GM19395 (cell line): ENCODE measurements around the gene PTPN7.
"Not testable (repeated sequence)": the region's sequence is repeated elsewhere in the genome, so short reads cannot be mapped to it uniquely, and the experiment has no call there.

ENCODE experiments used
- ATAC-seq: cut with Tn5 transposase; IDR thresholded peaks from one replicate; pipeline ENCODE4 v1.9.1; 2021; ENCODE audit warnings: mild to moderate bottlenecking, moderate library complexity; ENCODE audit not compliant: unreplicated experiment

PTPN7 gene

DNA sequence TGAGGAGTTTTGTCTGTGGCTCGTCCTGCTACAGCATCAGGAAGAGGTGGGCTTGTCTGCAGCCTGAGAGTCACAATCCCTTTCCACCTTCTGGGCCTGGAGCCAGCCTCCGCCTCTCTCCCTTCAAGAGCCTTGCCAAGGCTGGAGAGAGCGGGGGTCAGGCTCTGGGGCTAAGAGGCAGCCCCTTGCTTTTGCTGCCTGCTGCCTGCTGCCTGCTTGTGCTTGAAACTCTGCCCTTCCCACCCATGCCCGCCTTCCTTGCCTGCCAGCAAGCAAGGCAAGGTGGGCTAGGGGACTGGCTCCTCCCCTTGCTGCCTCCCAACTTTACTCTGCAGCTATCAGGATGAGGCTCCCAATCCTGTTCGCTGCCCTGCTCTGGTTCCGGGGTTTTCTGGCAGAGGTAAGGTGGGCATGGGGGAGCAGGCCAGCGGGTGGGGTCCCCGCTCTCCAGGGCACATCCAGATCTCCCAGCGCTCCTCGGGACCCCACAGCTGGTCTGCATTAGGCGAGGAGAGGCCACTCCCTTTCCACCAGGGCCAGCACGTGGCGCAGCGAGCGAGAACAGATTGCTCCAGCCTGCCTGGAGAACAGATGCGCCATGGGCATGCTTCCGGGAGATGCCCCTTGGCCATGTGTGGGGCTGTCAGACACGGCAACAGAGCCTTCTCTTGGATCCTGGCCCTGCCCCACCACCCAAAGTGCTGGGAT lies 7.5 kb upstream of the PTPN7 start:
- ATAC-seq: no peak

GRCh38 chr1:202167054-202167453 lies 6.7 kb upstream of the PTPN7 start:
- ATAC-seq: not testable (repeated sequence)

GRCh38 chr1:202165942-202166843 lies 5.8 kb upstream of the PTPN7 start:
- no peak for ATAC-seq

GRCh38 chr1:202165267-202165941 lies 5.0 kb upstream of the PTPN7 start:
- ATAC-seq: no peak

DNA sequence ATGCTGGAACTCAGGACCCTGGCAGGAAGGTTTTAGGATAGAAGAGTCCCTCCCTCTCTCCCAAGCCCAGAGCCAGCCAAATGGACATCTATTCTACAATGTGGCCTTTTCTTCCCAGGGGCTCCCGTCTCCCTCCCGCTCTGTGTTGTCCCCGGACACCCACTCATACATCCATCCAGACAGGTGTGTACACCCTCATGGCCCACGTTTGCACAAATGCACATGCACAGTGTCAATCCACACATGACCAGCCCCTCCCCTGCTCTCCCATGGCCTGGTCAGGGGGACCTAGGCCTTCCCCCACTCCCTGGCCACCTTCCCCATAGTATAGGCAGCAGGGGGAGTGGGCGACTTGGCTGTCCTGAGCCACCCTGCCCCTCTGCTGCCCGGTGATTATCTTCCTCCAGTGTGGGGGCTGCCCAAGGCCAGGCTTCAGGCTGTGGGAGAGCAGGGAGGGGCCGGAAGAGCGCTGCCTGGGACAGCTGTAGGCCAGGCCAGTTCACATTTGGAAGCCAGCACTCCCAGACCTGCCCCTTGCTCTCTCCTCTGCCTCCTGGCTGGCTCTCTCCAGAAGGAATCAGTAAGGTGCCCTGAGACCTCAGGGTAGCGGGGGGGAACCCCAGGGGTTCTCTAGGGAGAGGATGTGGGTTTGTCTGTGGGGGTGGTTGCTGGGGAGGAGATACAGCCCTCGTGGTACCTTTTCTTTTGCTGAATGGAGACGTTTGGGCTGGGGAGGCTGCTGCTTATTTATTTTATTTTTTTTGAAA lies 4.1 kb upstream of the PTPN7 start:
- ATAC-seq: peak; percentile 49

GRCh38 chr1:202163281-202164270 lies 3.2 kb upstream of the PTPN7 start:
- ATAC-seq: no peak

- no peak for ATAC-seq
These were observed 2.2 kb upstream of the PTPN7 start for GRCh38 chr1:202162418-202163280.

DNA sequence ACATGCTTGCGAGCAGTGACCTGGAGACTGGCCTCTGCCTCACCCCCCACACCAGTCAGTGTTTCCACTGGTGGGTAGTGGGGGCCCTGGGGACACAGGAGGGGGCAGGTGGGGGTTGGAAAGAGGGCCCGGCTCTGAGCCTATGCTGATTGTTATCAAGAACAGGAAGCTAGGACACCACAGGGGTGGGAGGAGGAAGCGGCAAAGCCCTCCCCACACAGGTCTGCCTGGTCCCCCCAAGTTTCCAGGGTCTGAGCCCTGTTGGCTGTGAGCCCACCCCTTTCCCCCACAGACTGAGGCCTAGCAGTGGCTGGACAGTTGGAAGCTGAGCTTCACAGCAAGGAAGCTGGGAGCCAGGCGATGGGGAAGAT lies 1.6 kb upstream of the PTPN7 start:
- ATAC-seq: no peak

DNA sequence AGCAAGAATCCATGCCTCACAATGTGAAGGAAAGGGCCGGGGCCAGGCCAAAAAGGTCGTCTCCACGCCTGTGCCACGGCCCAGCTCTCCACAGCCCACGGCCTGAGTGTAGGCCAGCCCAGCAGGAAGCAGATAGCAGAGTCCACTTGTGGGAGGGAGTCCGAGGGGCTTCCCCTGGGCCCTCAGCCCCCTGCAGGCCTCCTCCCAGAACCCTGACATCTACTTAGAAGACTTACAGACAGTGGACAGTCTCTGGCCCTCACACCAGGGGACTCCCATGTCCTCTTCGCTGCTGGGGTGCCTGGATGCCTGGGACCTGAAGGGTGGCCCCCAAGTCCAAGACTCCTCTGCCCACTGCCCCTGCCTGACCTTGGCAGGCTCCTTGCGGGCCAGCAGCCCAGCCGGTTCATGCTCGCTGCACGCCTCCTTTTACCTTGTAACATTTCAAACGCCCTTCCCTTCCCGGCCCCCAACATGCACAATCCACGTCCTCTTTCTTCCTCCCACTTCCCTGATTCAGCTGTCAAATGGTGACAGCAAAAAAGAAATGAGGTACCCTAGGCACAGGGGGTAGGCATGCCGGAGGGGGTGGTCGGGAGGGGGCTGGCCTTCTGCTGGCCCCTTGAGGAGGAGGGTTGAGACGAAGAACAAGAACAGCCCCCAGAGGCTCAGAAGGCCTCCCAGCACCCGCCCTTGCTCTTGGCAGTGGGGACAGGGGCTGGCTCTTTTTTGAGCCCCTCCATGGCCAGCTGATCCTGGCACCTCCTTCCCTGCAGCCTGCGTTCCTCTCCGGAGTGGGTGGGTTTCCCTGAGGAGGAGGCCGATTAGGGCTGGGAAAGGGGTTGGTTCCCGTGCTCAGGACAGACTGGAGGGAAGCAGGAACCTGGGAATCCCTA lies 997 bp upstream of the PTPN7 start:
- no peak for ATAC-seq

DNA sequence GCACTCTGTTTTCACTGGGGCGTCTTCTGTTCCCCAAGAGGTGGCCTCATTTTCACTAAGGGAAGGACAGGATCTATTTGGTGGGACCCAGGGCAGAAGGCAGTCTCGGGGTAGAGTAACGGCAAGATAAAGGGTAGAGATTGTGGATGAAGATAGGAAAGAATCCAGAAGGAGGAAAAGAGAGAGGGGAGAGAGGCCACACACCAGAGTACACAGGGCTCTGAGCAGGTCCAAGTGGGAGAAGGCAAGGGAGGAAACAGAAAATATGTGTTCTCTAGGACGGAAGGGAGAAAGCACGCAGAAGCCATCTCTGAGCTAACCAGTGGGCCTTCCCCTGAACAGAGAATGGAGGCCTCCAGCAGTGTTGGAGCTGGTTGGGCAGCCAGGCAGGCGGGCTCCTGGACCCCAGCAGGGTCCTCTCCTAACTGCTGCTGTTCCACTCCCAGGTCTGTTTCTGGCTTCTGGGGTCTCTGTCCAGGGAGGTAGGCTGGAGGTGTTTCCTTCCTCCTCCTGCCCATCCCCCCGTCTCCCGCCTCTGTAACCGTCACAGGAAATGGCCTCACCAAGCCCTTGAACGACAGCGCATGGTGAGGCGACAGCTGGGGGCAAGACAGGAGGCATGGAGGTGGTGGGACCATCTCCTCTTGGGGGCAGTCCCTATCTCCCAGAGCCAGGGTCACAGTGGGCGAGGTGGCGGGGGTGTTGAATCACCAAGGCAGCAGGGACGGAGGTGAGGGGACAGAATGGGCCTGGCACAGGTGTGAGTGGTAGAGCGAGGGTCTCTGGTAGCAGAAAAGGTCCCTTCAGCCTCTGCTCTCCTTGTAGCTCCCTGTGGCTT lies 649 bp downstream of the PTPN7 start:
- no peak for ATAC-seq

- ATAC-seq: peak; percentile 36
These were observed 1.4 kb downstream of the PTPN7 start for GRCh38 chr1:202158810-202159533.

- no peak for ATAC-seq
These were observed 2.5 kb downstream of the PTPN7 start for GRCh38 chr1:202157945-202158344.

DNA sequence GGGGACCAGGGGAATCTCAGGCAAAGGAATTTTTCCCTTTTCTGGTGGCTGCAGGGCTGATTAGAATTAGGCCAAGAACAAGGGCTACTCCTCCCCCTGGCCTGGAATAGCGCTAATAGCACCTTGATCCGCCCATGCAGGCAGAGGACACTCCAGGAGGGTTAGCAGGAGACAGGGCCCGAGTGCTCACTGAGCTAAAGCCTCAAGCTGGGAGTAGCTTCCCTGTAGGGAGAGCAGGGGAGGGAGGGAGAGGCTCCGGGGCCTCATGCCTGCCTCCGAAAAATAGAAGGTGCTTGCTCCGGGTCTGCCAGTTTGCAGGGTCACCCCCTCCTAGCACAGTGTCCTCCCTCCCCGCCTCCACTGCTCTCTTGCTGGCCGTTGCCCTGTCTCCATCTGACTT lies 3.8 kb downstream of the PTPN7 start:
- ATAC-seq: no peak

DNA sequence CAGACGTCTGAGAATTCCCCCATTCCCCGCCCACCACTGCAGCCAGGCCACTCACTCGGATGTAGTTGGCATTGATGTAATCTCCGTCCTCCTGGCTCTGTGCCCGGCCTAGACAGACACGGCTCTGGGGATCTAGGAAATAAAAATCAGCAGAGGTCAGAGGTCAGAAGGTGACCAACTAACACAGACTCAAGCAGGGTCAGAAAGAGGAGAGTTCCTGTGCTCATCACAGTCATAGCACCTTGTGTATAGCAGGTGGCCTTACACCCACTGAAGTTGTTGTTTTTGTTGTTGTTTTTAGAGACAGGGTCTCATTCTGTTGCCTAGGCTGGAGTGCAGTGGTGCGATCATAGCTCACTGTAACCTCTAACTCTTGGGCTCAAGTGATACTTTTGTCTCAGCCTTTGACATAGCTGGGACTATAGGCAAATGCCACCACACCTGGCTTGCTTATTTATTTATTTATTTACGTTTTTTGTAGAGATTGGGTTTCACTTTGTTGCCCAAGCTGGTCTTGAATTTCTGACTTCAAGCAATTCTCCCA lies 4.9 kb downstream of the PTPN7 start:
- no peak for ATAC-seq

DNA sequence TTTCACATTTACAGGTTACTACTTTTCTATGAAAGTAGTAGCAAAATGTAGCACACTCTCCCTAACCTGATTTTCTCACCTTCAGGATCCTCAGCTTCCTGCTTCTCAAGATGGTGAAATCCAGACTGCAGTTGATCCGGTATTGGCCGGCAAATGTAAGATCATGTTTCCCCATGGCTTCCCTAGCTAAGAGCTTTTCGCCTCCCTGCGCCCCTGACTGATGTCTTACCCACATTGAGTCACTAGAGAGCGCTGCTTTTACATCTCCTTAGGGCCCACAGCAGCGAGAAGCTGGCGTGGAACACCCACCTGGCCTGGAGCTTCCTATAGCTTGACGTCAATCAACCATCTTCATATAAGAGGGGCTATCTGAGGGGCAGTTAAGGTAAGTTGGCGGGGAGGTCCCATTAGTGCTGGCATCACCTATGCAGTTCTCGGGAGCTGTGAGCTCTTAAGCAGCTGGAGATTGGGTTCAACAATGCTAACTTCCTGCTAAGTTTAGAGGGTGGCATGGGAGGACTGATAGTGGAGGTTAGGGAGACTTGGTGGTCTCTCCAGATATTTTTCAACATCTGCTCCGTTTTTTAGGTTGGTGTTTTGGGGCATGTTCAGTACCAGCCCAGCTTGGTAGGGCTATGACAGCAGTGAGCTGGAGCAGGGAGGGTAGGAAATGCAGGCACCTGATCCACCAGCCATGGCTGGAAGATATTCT lies 5.5 kb downstream of the PTPN7 start:
- ATAC-seq: no peak
